ENCODE results near the gene CEACAM18.
"Not testable (repeated sequence)": the region's sequence is repeated elsewhere in the genome, so short reads cannot be mapped to it uniquely, and the experiment has no call there.

Gene CEACAM18

DNA sequence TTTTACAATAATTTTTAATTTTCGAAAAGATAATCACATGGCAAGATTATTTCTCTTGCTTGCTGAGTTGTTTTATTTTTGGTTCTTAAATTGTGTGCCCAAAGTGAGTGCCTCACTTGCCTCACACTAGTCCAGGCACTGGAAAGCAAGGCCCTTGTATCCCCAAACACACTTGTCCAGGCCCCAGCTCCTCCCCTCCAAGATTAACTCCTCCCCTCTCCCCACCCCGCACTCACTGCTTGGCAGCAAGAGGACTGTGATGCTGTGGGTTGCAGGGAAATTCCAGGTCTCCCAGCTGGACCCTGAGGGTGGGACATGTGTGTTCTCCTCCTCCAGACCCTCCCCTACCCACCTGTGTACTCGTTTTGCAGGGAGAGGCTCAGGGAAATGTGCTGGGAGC is 19.3 kb downstream of the CEACAM18 start:
- H3K9me3 ChIP-seq (ENCODE audit: control insufficient read depth, insufficient read depth, low read length): no peaks in the 10 kb centered on the region
- no peaks in the 10 kb centered on the region for H3K36me3 ChIP-seq (ENCODE audit: control insufficient read depth, low read length)
- no peaks in the 10 kb centered on the region for H3F3A ChIP-seq (ENCODE audit: control insufficient read depth, insufficient read depth)
- H3K27me3 ChIP-seq (ENCODE audit: control insufficient read depth, low read length): no peaks in the 10 kb centered on the region
- no peak overlapping the region for H3K4me2 ChIP-seq (ENCODE audit: low read length)
- no peak overlapping the region for H3K27ac ChIP-seq (ENCODE audit: low read depth, low read length)
- no peaks in the 10 kb centered on the region for H3K79me2 ChIP-seq (ENCODE audit: control insufficient read depth, low read length)
- no peaks in the 10 kb centered on the region for H3K9me2 ChIP-seq (replicated peaks; ENCODE audit: control insufficient read depth, low read length)
- H3K4me1 ChIP-seq (ENCODE audit: control insufficient read depth, low read length): no peaks in the 10 kb centered on the region
- TF ChIP-seq, protein P1, sequence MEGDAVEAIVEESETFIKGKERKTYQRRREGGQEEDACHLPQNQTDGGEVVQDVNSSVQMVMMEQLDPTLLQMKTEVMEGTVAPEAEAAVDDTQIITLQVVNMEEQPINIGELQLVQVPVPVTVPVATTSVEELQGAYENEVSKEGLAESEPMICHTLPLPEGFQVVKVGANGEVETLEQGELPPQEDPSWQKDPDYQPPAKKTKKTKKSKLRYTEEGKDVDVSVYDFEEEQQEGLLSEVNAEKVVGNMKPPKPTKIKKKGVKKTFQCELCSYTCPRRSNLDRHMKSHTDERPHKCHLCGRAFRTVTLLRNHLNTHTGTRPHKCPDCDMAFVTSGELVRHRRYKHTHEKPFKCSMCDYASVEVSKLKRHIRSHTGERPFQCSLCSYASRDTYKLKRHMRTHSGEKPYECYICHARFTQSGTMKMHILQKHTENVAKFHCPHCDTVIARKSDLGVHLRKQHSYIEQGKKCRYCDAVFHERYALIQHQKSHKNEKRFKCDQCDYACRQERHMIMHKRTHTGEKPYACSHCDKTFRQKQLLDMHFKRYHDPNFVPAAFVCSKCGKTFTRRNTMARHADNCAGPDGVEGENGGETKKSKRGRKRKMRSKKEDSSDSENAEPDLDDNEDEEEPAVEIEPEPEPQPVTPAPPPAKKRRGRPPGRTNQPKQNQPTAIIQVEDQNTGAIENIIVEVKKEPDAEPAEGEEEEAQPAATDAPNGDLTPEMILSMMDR (IDR thresholded peaks at IDR 0.05; ENCODE audit: low read depth, low read length, poor library complexity, severe bottlenecking): no peak
- no peak for TF ChIP-seq EZH2phosphoT487 (IDR thresholded peaks at IDR 0.05; ENCODE audit: borderline replicate concordance, low read length)
- H4K20me1 ChIP-seq (ENCODE audit: control insufficient read depth, insufficient read depth, low read depth, low read length): no peaks in the 10 kb centered on the region
- no peak overlapping the region for H3K4me3 ChIP-seq (ENCODE audit: low read length)

DNA sequence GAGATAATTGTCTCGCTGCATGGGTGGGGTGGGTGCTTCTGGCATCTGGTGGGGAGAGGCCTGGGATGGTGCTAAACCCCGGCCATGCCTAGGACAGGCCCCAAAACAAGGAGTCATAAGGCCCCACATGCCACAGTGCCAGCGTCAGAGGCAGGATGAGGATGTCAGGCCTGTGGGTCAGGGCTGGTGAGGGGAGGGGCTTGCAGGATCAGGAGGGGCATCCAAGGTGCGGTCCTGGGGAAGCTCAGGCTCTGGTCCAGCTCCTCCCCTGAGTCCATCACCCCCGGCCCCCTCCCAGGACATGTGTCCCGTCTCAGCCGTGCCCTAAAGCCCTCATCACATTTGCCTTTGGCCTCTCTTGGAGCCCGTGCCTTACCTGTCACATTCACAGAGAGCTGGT is 22.6 kb downstream of the CEACAM18 start:
- not testable (repeated sequence) for H3K9me3 ChIP-seq (ENCODE audit: control insufficient read depth, insufficient read depth, low read length); H3F3A ChIP-seq (ENCODE audit: control insufficient read depth, insufficient read depth); H3K79me2 ChIP-seq (ENCODE audit: control insufficient read depth, low read length); H3K27me3 ChIP-seq (ENCODE audit: control insufficient read depth, low read length); H3K27ac ChIP-seq (ENCODE audit: low read depth, low read length); H3K4me3 ChIP-seq (ENCODE audit: low read length); H3K9me2 ChIP-seq (replicated peaks; ENCODE audit: control insufficient read depth, low read length); H3K4me2 ChIP-seq (ENCODE audit: low read length); H3K4me1 ChIP-seq (ENCODE audit: control insufficient read depth, low read length); H3K36me3 ChIP-seq (ENCODE audit: control insufficient read depth, low read length); H4K20me1 ChIP-seq (ENCODE audit: control insufficient read depth, insufficient read depth, low read depth, low read length)

DNA sequence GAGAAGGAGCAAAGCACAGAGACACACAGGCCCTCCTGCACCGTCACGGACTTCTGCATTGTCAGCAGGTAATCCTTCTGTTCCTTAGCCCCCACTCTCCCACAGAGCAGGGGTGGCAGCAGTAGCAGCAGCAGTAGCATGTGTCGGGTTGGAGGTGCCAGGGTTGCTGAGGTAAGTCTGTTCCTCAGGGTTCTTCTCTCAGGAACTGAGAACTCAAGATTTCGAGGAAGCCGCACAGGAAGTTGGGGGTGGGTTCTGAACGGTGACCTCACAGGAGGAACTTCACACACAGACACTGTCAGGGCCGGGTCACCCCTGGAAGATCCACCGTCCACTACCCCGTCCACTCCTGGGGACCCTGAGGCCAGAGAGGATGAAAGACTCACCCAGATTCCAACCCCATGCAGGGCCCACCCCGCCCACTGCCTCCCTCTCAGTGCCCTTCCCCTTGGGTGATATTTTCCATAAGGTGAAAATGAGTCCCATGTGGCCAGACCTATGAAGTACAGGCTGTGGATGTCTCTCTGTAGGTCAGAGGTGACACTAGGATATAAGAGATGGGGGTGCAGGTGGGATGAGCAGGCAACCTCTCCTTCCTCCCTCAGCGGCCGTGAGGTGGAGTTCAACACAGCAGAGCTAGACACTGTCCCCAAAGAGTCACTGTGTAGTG is 23.4 kb downstream of the CEACAM18 start, which contains the start of gene SIGLEC12:
SIGLEC12 (minus strand) TSS at position 207 of the 670 bp plus-strand sequence; CDS start at position 140, 67 bp downstream.
- no peaks in the 10 kb centered on the region for H3K27me3 ChIP-seq (ENCODE audit: control insufficient read depth, low read length)
- H3F3A ChIP-seq (ENCODE audit: control insufficient read depth, insufficient read depth): no peaks in the 10 kb centered on the region
- no peaks in the 10 kb centered on the region for H3K36me3 ChIP-seq (ENCODE audit: control insufficient read depth, low read length)
- H3K4me2 ChIP-seq (ENCODE audit: low read length): no peak within 1 kb of the TSS
- H4K20me1 ChIP-seq (ENCODE audit: control insufficient read depth, insufficient read depth, low read depth, low read length): no peaks in the 10 kb centered on the region
- no peak within 1 kb of the TSS for H3K27ac ChIP-seq (ENCODE audit: low read depth, low read length)
- no peaks in the 10 kb centered on the region for H3K9me2 ChIP-seq (replicated peaks; ENCODE audit: control insufficient read depth, low read length)
- TF ChIP-seq, protein P1 (IDR thresholded peaks at IDR 0.05; ENCODE audit: low read depth, low read length, poor library complexity, severe bottlenecking): no peak
- no peak for TF ChIP-seq EZH2phosphoT487 (IDR thresholded peaks at IDR 0.05; ENCODE audit: borderline replicate concordance, low read length)
- H3K9me3 ChIP-seq (ENCODE audit: control insufficient read depth, insufficient read depth, low read length): no peaks in the 10 kb centered on the region
- no peaks in the 10 kb centered on the region for H3K4me1 ChIP-seq (ENCODE audit: control insufficient read depth, low read length)
- no peaks in the 10 kb centered on the region for H3K79me2 ChIP-seq (ENCODE audit: control insufficient read depth, low read length)
- H3K4me3 ChIP-seq (ENCODE audit: low read length): no peak within 1 kb of the TSS

DNA sequence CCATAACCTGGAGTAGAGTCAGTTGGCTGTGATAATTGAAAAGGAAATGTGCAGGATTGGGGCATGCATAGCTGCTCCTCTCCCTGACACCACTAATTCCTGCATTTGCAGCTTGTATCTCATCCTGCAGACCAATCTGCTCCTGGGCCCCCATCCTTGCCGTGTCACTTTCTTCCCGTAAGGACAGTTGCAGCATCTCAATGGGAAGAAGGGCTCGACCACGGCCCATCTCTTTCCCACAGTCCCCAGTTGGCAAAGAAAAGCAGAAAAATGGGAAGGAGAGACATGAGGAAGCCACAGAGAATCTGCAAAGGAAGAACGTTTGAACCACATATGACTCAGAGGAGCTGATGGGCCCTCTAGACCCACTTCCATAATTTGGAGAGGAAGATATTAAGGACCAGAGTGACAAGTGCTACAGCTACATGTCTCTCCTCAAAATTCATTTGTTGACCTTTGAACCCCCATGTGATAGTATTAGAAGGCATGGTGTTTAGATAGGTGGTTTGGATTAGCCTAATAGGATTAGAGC is 25.0 kb downstream of the CEACAM18 start:
- Histone ChIP-seq H3K4me2 (ENCODE audit: low read length) (no peak overlapping the region), H3K9me2 (replicated peaks; ENCODE audit: control insufficient read depth, low read length) (no peaks in the 10 kb centered on the region), H3K79me2 (ENCODE audit: control insufficient read depth, low read length) (no peaks in the 10 kb centered on the region), H3K4me1 (ENCODE audit: control insufficient read depth, low read length) (no peaks in the 10 kb centered on the region), H3K27ac (ENCODE audit: low read depth, low read length) (no peak overlapping the region), H3K9me3 (ENCODE audit: control insufficient read depth, insufficient read depth, low read length) (no peaks in the 10 kb centered on the region), H3K36me3 (ENCODE audit: control insufficient read depth, low read length) (no peaks in the 10 kb centered on the region), H3F3A (ENCODE audit: control insufficient read depth, insufficient read depth) (no peaks in the 10 kb centered on the region), H4K20me1 (ENCODE audit: control insufficient read depth, insufficient read depth, low read depth, low read length) (no peaks in the 10 kb centered on the region), H3K27me3 (ENCODE audit: control insufficient read depth, low read length) (no peaks in the 10 kb centered on the region), H3K4me3 (ENCODE audit: low read length) (no peak overlapping the region)
- TF ChIP-seq, protein P1 (IDR thresholded peaks at IDR 0.05; ENCODE audit: low read depth, low read length, poor library complexity, severe bottlenecking): no peak
- TF ChIP-seq EZH2phosphoT487 (IDR thresholded peaks at IDR 0.05; ENCODE audit: borderline replicate concordance, low read length): no peak

Data from DOHH2 (cell line).